Astrocyte (in vitro differentiated cells and primary cell): ENCODE measurements around the gene STK35. TPM values are rescaled to one million over a fixed set of nuclear protein-coding genes. Genes with fewer than 3 reads are reported as not detected.

ENCODE experiments used
- DNase-seq: peaks from one replicate; pipeline ENCODE4 v3.0.0-alpha.2; 2010; ENCODE audit warnings: low read depth
- FAIRE-seq: peaks from 2 replicates; lab custom pipeline; 2011; peaks lifted over from hg19 to GRCh38; lab: Jason Lieb, UNC
- H2AFZ ChIP-seq: 2 replicates; pipeline ENCODE4 v1.6.0; 2012; ENCODE audit warnings: low read depth, low read length, inconsistent platforms
- H3K27ac ChIP-seq: 2 replicates; pipeline ENCODE4 v1.5.1; 2011; ENCODE audit warnings: low read depth, low read length, inconsistent platforms
- H3K27me3 ChIP-seq: 2 replicates; pipeline ENCODE4 v1.6.0; 2011; ENCODE audit warnings: low read length, inconsistent platforms; ENCODE audit not compliant: insufficient read depth
- H3K36me3 ChIP-seq: 2 replicates; pipeline ENCODE4 v1.5.1; 2011; ENCODE audit warnings: low read length, inconsistent platforms; ENCODE audit not compliant: insufficient read depth
- H3K4me1 ChIP-seq: 2 replicates; pipeline ENCODE4 v1.5.1; 2011; ENCODE audit warnings: low read length, inconsistent platforms; ENCODE audit not compliant: insufficient read depth
- H3K4me2 ChIP-seq: 2 replicates; pipeline ENCODE4 v1.6.0; 2012; ENCODE audit warnings: low read length, inconsistent platforms
- H3K4me3 ChIP-seq: 2 replicates; pipeline ENCODE4 v1.5.1; 2011; ENCODE audit warnings: low read depth, mild to moderate bottlenecking, low read length, inconsistent platforms; ENCODE audit not compliant: insufficient read depth
- H3K79me2 ChIP-seq: 2 replicates; pipeline ENCODE4 v1.6.0; 2012; ENCODE audit warnings: mild to moderate bottlenecking, low read length, inconsistent platforms; ENCODE audit not compliant: insufficient read depth
- H3K9ac ChIP-seq: 2 replicates; pipeline ENCODE4 v1.6.0; 2012; ENCODE audit warnings: mild to moderate bottlenecking, low read length, inconsistent platforms
- H3K9me3 ChIP-seq: 2 replicates; pipeline ENCODE4 v1.5.1; 2012; ENCODE audit warnings: low read depth, mild to moderate bottlenecking, low read length, inconsistent platforms; ENCODE audit not compliant: insufficient read depth
- H4K20me1 ChIP-seq: 2 replicates; pipeline ENCODE4 v1.6.0; 2012; ENCODE audit warnings: low read length, inconsistent platforms; ENCODE audit not compliant: insufficient read depth
- H3K27ac Mint-ChIP-seq: one replicate; pipeline ENCODE4 v1.8.0; 2021; ENCODE audit warnings: mild to moderate bottlenecking, mixed read lengths; ENCODE audit not compliant: unreplicated experiment
- H3K27me3 Mint-ChIP-seq: one replicate; pipeline ENCODE4 v1.8.0; 2021; ENCODE audit warnings: low read depth, mixed read lengths; ENCODE audit not compliant: unreplicated experiment
- H3K36me3 Mint-ChIP-seq: one replicate; pipeline ENCODE4 v1.8.0; 2021; ENCODE audit warnings: low read depth, mixed read lengths; ENCODE audit not compliant: unreplicated experiment
- H3K4me1 Mint-ChIP-seq: one replicate; pipeline ENCODE4 v1.8.0; 2021; ENCODE audit warnings: low read depth, mixed read lengths; ENCODE audit not compliant: unreplicated experiment
- H3K4me3 Mint-ChIP-seq: one replicate; pipeline ENCODE4 v1.8.0; 2021; ENCODE audit warnings: mild to moderate bottlenecking, moderate library complexity, mixed read lengths; ENCODE audit not compliant: unreplicated experiment
- H3K9me3 Mint-ChIP-seq: one replicate; pipeline ENCODE4 v1.8.0; 2021; ENCODE audit warnings: mild to moderate bottlenecking, mixed read lengths; ENCODE audit not compliant: unreplicated experiment
- CTCF ChIP-seq: IDR thresholded peaks from 2 replicates; pipeline ENCODE4 v1.5.1; 2011; ENCODE audit warnings: low read depth, mild to moderate bottlenecking, inconsistent platforms, low read length, moderate library complexity; ENCODE audit not compliant: insufficient read depth
- EZH2 ChIP-seq: IDR thresholded peaks from 2 replicates; pipeline ENCODE4 v1.6.1; 2012; ENCODE audit warnings: mild to moderate bottlenecking, low read length, inconsistent platforms; ENCODE audit not compliant: insufficient read depth
- total RNA-seq: library from RNA; stranded (reverse); gene quantifications from 2 replicates; pipeline ENCODE4 v1.2.1, GENCODE V29; 2021

The STK35 gene
- total RNA-seq, 1 donor from 2014 or later = 18.6 TPM

GRCh38 chr20:2065099-2065498, 36.5 kb upstream of the STK35 start:
- Histone ChIP-seq H2AFZ (no peak overlapping the region), H3K4me1 (no peaks in the 10 kb centered on the region), H3K4me2 (no peak overlapping the region), H3K9ac (no peak overlapping the region), H3K36me3 (no peaks in the 10 kb centered on the region), H3K27ac (no peak overlapping the region), H4K20me1 (no peaks in the 10 kb centered on the region), H3K9me3 (no peaks in the 10 kb centered on the region), H3K27me3 (no peaks in the 10 kb centered on the region), H3K79me2 (no peaks in the 10 kb centered on the region), H3K4me3 (no peak overlapping the region)
- peaks cover 15% of the 10 kb centered on the region for H3K27me3 Mint-ChIP-seq
- H3K4me1 Mint-ChIP-seq = no peaks in the 10 kb centered on the region
- no peaks in the 10 kb centered on the region for H3K36me3 Mint-ChIP-seq
- H3K9me3 Mint-ChIP-seq = no peaks in the 10 kb centered on the region
- FAIRE-seq (no peak), DNase-seq (no peak)
- H3K27ac Mint-ChIP-seq = no peak overlapping the region
- TF ChIP-seq CTCF (no peak), EZH2 (no peak)
- no peak overlapping the region for H3K4me3 Mint-ChIP-seq

GRCh38 chr20:2066461-2067122, 35.0 kb upstream of the STK35 start:
- H3K36me3 ChIP-seq = no peaks in the 10 kb centered on the region
- Mint-ChIP-seq H3K4me3 (no peak overlapping the region), H3K36me3 (no peaks in the 10 kb centered on the region), H3K27me3 (peaks cover 15% of the 10 kb centered on the region), H3K27ac (no peak overlapping the region), H3K4me1 (no peaks in the 10 kb centered on the region), H3K9me3 (peaks cover 2% of the 10 kb centered on the region)
- H3K9me3 ChIP-seq = no peaks in the 10 kb centered on the region
- no peaks in the 10 kb centered on the region for H3K4me1 ChIP-seq
- H2AFZ ChIP-seq = no peak overlapping the region
- no peaks in the 10 kb centered on the region for H3K27me3 ChIP-seq
- no peak overlapping the region for H3K9ac ChIP-seq
- FAIRE-seq (no peak), DNase-seq (no peak)
- H3K27ac ChIP-seq = no peak overlapping the region
- H3K4me2 ChIP-seq = no peak overlapping the region
- H3K4me3 ChIP-seq = no peak overlapping the region
- TF ChIP-seq EZH2 (no peak), CTCF (no peak)
- no peaks in the 10 kb centered on the region for H3K79me2 ChIP-seq
- no peaks in the 10 kb centered on the region for H4K20me1 ChIP-seq

GRCh38 chr20:2080532-2081224, 20.9 kb upstream of the STK35 start:
- Mint-ChIP-seq H3K9me3 (no peaks in the 10 kb centered on the region), H3K27me3 (peaks cover 17% of the 10 kb centered on the region), H3K4me3 (no peak overlapping the region), H3K36me3 (no peaks in the 10 kb centered on the region), H3K27ac (no peak overlapping the region), H3K4me1 (no peaks in the 10 kb centered on the region)
- no peaks in the 10 kb centered on the region for H4K20me1 ChIP-seq
- no peaks in the 10 kb centered on the region for H3K36me3 ChIP-seq
- H3K27me3 ChIP-seq = peaks cover 2% of the 10 kb centered on the region
- no peaks in the 10 kb centered on the region for H3K9me3 ChIP-seq
- no peak overlapping the region for H2AFZ ChIP-seq
- no peak overlapping the region for H3K9ac ChIP-seq
- H3K4me1 ChIP-seq = no peaks in the 10 kb centered on the region
- no peak for DNase-seq
- H3K4me2 ChIP-seq = no peak overlapping the region
- no peak overlapping the region for H3K27ac ChIP-seq
- FAIRE-seq = no peak
- no peaks in the 10 kb centered on the region for H3K79me2 ChIP-seq
- H3K4me3 ChIP-seq = no peak overlapping the region
- TF ChIP-seq EZH2 = no peak
